HG03045 (cell line): ENCODE data around the gene PTPRZ1.
A peak's percentile ranks its signal among the peaks of the same experiment; 100 is the strongest.

Experiments
- ATAC-seq: cut with Tn5 transposase; IDR thresholded peaks from one replicate; pipeline ENCODE4 v1.9.1; 2021; ENCODE audit warnings: mild to moderate bottlenecking, moderate library complexity; ENCODE audit not compliant: unreplicated experiment

The PTPRZ1 gene

DNA sequence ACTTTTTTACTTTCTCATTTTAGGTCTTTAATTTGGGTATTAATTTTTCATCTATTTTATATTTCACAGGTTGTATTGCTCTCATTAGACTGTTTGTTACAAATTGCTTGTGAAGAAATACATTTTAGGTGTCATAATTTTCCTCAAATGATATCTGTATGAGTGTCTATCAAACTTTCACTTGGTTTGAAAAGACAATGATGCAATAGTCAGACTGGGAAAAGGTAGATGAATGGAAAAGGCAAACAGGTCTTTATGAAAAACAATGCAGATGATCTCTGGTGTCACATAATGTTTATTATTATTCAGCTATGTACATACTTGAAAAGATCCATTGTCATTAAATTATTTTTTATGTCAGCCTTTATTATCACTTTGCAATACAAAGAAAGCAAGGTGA lies 80.2 kb downstream of the PTPRZ1 start:
- no peak for ATAC-seq

DNA sequence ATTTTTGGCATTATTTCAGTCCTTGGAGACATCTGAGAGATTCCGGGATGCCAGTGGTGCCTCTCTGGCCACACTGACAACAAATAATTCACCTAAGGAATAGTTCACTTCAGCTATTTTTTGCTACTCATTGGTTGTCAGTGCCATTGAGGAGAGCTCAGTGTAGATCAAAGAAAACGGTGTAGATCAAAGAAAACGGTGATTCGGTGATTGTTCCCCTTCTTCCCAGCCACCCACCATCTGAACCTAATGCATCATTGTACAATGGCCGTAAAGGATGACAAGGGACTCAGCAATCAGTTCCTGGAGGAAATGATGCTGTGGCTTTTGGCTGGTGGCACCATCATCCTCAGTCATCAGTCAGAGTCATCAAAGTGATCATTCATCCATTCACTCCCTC lies 80.6 kb downstream of the PTPRZ1 start:
- no peak for ATAC-seq

DNA sequence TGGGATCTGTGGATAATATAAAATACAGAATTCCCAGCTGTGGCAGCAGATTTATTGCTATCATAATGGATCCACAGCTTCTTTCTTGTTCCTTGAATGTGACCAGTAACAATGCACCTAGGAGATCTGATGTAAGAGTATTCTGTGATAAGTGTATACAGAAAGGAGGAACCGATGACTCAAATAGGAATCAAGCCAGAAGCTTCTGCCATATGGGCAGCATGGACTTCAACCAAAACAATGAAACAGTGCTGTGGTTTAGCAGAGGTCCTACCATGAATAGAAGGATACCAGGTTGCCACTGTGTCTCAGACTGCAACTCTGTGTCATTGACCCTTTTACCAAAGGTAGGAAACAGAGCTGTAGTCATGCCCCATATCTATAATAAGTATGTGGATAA lies 81.8 kb downstream of the PTPRZ1 start:
- no peak for ATAC-seq

DNA sequence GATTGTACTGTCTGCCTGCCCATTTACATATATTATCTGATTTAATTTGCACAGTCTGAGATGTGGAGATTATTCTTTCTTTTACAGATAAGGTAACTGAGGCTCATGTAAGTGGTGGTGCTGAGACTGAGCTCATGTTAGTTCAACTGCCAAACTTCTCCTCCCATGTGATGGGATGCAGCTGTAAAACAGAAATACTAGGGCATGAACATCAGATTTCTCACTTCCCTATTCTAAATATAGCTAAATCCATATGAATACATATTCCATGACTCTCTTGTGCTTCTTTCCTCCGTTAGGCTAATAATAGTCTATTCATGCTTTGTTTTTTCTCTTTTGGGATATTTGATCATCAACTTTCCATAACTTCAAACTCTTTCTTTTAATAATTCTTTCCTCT lies 84.7 kb downstream of the PTPRZ1 start:
- no peak for ATAC-seq

DNA sequence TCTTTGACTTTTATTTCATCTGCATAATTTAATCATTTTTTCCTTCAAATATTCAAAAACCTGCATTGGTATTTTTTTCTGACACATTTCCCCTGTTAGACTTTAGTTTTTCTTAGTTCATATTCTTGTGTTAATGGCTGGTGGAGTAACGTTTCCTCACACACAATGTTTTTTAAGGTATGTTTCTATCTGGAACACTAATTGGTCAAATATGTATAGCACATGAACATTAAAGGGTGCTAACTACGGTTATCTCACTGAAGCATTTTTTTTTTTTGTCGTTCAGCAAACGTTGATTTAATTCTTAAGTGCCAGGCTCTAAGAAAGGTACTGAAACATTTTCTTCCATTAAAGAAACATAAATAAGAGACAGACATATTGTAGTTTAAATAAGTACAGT lies 87.7 kb downstream of the PTPRZ1 start:
- ATAC-seq, result no peak

DNA sequence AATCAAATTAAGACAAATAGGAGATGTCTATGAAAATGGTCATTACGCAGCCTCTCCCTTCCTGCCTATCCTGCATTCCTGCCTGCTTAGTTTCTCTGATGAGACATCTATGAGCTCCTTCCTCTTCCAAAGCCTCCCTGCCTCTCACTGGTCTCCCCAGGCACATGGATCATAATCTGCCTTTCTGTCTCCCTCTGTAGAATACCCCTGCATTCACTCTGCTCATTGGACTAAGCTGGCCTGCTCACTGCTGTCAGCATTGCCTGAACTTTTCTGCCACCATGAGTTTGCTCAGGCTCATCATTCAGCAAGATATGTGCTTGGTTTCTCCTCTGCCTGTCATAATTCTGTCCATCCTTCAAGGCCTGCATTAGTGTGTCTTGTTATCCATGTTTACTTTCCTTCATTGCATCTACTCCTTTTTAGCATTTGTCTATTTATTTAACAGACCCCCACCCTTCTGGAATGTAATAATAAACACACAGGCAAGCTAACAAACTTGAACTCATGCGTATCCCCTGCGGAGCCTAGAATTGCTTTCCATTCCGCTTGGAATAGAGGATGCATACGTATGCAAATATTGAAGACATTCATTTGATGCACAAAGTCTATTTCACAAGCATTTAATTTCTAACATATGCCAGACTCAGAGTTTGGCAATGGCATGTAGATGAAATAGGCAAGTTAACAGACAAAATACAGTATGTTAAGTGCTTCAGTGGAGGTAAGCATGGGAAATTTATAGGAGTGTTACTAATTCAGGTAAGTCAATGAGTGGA lies 88.3 kb downstream of the PTPRZ1 start:
- ATAC-seq, result no peak

DNA sequence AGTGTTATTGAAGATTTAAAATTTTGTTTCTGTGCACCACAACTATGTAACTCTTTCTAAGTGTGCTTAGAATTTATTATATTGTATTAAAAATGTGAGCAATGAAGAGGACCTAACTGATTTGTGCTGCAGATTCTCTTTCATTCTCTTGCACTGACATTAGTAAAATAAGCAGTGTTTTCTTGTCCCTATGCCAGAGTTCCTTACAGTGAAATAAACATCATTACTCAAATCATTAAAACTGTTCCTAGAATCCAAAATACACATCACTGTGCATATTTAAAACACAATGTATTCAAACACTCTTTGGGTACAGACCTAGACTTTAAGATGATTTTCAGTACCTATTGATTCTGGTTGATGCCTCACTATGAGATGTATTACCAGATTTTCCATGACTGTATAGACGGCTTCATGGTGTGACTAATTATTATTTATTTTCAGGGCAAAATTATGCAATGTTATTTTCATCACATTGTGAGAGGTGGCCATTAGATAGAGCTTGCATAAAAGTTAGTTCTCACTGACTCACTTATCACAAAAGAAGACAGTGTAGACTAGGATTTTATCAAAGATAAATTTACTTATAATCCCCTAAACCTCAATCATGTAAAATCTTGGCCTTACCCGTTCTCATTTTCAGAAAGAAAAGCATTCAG lies 93.4 kb downstream of the PTPRZ1 start:
- ATAC-seq, result no peak

DNA sequence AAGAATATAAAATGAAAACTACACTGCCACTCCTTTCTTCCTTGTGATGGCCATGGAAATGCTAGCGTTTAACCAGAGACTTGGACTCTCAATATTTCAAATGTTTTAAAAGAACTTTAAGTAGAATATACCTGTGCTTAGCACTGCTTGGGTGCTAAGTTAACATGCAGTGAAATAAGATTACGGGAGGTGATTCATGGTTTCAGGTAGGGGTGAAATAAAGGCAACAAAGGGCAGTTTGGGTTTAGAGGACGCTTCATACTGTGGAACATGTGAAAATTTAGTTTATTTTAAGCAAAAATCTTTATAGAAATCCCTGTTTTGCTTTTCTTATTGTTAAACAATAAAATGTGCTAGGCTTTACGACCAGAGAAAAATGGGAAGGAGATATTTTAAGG lies 94.0 kb downstream of the PTPRZ1 start:
- ATAC-seq, result no peak

DNA sequence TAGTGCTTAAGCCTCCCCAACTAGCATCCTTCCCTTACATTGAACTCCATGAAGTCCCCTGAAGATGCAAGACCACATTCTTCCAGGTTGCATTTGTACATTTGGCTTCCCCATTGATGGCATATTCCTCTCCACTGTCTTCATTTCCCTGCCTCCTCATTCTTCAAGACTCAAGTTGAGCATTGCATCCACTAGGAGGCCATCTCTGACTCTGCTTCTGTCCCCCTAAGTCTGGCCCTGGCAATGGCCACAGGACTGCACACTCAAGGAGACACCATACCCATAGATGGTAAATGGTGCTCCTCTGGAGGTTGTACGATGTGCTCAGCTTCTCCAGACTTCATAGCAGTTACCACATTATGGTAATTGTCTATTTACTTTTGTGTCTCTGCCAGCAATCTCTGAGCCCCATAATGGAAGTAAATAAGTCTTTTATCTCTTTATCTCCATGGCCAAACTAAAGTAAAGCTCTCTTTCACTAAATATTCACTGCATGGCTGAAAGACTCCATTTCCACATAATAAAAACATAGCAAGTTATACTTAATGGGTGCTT lies 112.6 kb downstream of the PTPRZ1 start:
- ATAC-seq, result no peak

DNA sequence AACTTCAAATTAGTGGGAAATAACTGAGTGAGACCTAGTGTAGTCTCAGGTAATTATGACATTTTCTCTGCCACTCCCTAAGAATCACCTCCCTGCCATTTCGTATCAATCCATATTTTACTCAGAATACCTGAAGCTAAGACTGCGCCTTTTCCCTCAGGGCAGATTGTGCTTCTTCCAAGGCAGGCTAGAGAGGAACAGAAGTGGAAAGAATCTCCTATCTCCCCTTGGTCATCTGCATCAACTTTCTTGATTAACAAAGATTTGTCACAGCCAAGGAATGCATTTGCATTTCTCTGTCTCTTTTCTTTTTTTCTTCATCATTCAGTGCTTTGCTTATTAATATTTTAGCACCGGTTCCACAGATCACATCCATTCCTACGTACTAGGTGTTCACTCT lies 119.1 kb downstream of the PTPRZ1 start:
- ATAC-seq, result no peak

DNA sequence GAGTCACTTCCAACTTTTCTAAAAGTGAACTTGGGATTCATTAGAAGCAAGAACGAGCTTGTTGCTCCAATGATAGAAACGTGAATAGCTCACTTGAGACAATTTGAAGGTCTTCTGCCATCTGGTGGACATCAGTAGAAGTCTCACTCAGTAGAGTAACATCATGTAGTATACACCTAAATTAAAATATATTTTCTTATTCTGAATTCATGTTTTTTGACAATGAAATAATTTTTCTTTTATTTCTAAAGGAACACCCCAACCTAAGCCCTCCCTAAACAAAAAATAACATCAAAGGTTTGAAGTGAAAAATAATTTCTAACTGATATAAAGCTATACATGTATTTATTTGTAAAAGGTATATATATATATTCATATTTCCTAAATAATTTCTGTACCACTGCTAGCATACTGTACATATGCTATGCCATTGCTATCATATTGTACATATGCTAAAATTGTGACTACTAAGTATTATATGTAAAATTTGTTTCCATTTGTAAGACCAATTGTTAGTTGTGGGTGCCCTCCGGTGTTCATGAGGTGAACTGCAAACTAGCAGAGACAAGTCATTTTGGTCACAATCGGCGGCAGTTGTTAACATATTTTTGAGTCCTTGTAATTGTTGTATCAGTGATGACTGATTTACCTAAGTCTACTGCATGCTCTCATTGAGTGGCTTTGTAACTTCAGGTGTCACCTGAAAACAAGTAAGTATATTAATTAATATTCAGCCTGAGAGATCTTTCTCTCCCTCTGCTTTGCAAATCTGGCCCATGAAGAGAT lies 121.9 kb downstream of the PTPRZ1 start:
- peak; percentile 93 for ATAC-seq

DNA sequence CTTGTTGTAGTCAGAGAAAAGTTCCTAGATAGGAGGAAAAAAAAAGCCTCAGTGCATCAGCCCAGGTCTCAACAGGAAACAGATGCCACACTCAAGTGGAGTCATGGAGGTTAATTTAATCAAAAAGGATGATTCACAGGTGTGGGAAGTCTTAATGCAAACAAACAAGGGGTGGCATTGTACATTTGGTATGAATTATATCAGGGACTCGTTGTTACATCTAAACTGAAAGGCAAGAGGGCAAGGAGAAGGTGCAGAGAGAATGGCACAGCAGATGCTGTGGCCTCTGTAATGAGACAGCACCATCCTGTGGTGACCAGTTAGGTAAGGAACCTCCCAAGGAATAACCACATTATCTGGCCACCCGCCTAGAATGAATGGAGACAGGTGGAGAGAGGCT lies 133.7 kb downstream of the PTPRZ1 start:
- ATAC-seq, result no peak

DNA sequence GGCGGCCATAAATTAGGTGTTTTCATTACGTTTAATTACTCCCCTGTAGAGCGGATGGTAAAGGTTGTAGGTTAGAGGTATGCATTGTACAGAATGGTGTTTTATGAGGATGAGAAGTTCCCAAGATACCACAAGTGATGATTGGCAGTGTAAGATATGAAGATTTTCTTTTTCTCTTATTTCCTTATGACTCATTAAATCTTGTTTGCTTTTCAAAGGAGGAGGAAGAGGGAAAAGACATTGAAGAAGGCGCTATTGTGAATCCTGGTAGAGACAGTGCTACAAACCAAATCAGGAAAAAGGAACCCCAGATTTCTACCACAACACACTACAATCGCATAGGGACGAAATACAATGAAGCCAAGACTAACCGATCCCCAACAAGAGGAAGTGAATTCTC lies 137.2 kb downstream of the PTPRZ1 start:
- no peak for ATAC-seq

DNA sequence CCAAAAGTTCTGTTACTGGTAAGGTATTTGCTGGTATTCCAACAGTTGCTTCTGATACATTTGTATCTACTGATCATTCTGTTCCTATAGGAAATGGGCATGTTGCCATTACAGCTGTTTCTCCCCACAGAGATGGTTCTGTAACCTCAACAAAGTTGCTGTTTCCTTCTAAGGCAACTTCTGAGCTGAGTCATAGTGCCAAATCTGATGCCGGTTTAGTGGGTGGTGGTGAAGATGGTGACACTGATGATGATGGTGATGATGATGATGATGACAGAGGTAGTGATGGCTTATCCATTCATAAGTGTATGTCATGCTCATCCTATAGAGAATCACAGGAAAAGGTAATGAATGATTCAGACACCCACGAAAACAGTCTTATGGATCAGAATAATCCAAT lies 140.1 kb downstream of the PTPRZ1 start:
- ATAC-seq, result no peak

DNA sequence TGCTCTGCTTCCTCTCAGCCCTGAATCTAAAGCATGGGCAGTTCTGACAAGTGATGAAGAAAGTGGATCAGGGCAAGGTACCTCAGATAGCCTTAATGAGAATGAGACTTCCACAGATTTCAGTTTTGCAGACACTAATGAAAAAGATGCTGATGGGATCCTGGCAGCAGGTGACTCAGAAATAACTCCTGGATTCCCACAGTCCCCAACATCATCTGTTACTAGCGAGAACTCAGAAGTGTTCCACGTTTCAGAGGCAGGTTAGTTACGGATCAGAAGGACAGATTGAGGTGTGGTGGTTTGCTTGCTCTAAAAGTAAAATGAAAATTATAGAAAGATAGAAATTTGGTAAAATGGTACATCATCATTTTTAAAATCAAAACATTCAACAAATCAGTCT lies 140.7 kb downstream of the PTPRZ1 start:
- ATAC-seq, result no peak

DNA sequence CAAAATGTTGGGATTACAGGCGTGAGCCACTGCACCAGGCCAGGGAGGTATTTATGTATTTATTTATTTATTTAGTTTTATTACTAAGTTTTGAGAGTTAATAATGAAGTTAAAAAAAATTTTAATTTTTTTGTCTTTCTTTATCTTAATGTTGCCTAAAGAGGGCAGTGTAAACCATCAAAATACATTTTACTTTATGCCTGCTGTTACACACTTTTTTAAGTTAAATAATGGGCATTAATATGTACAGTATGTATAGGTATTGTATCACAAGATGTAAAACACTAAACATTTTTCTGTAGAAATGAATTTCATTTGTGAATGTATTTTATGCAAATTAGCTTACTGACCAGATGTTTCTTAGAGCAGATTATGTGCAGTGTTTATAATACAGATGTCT lies 141.7 kb downstream of the PTPRZ1 start:
- no peak for ATAC-seq

DNA sequence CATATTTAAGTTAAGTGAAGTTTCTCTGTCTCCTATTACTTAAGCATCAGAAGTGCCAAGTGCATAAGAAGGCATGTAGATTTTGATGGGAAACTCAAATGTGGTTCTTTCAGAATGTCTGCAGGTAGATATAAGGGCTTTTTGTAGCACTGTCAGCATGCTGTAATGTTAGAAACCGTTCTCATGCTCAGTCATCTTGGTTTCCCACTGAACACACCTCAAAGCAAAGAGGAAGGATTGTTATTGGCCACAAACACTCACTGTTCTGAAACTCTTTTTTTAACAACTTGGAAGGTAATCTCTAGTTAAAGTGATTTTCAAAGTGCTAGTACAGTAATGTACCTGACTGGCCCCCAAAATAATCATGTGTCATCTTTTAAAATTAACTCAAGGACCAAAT lies 145.1 kb downstream of the PTPRZ1 start:
- no peak for ATAC-seq

DNA sequence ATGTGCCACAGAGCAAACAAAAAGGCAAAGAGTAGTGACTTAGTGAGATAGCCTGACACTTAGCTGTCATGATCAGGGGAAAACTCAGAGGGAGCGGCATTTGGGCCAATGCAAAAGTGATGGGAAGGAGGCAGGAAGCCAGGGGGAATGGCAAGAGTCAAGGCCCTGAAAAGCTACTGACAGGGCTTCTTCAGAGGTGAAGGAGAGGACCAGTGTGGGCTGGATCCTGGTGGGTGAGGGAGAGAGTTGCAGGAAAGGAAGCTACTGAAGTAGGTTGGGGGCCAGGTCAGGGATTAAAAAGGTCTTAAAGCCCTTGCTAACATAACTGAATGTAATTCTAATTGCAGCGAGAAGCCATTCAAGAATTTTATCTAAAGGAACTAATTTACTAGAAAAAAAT lies 154.1 kb downstream of the PTPRZ1 start:
- no peak for ATAC-seq

DNA sequence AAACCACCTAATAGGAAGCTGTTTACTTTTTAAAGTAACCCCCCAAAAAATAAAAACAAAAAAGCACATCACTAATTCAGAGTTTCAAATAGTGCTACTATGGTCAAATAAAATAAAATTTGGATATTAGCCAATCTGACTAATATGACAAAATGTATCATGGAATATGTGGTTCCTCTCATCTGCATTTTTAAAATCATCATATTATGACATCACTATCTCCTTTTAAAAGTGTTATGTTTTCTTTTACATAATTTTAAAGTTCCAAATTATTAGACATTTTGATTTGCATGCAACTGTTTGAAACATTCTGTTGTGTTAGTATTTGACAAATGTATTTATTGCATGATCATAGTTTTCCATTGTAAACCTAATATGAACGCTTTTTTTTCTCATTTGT lies 160.7 kb downstream of the PTPRZ1 start:
- no peak for ATAC-seq

DNA sequence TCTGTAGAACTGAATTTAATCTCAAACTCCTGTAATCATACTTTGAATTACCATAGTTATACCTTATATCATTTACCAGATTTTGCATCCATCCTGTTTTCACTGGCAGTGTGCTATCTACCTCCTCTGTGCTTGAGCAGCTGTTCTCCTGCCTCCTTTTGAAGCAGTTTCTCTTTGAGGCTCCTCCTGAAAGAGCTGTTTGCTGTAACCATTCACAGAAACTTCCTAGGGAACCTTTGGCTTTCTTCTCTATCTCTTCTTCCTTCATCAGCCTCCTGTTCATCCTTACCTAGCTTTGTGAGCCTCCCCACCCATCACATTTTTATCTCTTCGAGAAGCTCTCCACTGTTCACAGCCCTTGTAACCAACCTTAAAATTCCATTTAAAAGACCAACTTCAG lies 162.9 kb downstream of the PTPRZ1 start:
- no peak for ATAC-seq

DNA sequence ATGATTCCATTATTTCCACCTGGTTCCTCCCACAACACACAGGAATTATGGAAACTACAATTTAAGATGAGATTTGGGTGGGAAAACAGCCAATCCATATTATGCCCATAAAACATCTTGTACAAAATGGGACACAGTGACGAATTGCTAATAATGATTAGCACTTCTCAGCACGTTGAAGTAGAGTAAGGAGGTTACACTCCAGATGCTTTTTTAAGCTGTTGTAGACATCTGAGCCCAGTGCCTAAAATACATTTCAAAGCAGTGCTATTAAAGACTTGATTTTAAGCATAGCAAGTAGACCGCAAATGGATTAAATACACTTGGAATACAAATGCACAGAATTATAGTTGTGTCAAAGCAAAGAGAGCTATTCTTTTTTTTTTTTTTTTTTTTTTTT lies 165.2 kb downstream of the PTPRZ1 start:
- ATAC-seq, result no peak

DNA sequence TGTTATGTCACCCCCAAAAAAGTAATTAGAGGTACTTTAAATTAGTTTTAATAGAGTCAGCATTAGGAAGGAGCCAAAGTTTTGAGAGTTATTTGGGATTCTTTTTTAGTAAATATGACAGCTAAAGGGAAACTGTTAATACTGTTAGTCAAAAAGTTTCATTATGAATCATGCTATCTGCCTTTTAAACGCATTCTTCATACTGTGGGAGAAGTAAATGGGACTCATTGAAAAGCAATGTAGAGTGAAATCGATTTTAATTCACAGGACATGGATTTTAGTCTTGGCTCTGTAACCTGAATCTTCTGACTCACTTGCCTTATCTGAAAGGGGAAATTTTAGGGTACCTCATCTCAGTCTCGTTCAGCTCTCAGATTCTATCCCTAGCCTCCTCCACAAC lies 165.9 kb downstream of the PTPRZ1 start:
- ATAC-seq, result no peak
